AG20443 (cell line): ENCODE measurements around the gene DBNL.

Experiments used
- DNase-seq: peaks from one replicate; pipeline ENCODE4 v3.0.0; 2012; ENCODE audit warnings: low spot score, mixed read lengths

Gene DBNL

DNA sequence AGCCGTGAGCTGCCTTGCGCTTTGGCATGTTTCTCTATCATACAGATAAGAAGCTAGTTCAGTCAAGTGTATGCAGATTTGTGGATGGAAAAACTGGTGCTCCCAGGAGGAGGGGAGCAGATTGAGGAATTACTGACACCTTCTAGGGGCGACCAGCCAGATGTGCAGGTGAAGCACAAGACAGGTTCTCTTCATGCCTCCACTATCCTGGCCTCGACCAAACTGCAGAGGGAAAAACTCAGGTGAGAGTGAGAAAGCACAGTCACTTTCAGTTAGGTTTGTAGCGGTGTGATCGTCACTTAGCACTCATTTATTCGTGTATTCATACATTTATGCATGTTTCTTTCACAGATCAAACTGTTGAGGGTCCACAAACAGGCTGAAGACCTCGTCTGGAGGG lies 600 bp upstream of the DBNL start:
- DNase-seq: no peak

DNA sequence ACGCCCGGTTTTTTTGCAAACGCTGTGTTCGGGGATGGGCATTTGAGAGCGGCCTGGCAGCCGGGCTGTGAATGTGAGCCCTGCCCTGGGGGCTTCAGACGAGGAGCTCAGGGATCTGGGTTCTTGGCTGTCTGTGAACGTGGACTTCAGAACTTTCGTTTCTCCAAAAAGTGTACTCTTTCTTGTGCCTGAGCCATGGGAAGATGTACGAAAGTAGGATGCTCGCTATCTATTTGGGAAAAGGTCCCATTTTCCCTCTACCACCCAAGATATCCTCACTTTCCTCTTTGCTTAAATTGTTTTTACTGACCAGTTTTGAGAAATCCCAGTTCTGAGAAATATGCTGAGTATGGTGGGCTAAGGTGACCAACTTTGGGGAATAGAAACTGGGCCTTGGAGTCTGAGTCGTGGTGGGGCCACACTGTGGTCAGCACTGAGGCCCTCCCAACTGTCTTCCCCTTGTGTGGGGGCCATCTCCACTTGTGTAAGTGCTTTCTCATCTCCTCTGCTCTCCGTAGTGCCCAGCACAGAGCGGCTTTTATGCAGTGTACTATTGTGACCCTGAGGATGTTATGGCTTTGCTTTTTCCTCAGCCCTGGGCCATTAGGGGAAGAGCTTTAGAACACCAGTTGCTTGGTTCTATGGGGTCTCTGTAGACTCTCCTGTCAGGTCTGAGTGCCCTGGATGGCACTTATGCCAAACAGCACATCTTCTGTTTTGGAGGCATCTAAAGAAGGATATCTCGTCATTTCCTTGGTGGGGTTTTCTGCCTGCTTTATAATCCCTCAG lies 918 bp downstream of the DBNL start:
- peak; percentile 61 for DNase-seq

DNA sequence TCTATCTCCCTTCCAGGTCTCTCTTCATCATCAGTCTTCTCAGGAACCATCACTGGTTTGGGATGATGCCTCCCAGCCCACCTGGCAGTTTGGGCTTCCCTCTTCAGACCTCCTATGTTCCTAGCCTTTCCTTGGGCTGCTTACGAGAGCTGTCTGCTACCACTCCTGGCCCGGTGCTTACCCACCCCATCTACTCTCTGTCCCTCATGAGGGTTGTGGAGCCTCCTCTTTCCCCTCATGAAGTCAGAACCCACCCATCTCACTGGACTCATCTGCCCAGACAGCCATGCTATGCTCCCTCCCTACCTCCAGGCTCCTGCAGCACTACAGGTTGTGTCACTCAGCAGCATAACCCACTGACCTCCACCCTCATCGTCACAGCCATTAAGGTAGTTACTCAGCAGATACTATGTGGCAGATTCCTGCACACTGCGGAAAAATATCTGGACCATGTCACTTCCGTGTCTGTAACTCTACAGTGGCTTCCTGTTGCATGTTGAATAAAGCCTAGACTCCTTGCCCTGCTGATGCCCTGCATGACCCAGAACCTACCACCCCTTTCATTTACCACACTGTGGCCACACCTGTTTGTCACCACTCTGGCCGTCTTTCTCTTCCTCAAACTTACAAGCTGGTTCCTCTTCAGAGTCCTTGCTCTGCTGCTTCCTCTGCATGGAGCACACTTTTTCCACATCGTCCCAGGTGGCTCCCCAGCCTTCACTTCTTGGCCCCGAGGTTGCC lies 2.0 kb downstream of the DBNL start:
- no peak for DNase-seq

DNA sequence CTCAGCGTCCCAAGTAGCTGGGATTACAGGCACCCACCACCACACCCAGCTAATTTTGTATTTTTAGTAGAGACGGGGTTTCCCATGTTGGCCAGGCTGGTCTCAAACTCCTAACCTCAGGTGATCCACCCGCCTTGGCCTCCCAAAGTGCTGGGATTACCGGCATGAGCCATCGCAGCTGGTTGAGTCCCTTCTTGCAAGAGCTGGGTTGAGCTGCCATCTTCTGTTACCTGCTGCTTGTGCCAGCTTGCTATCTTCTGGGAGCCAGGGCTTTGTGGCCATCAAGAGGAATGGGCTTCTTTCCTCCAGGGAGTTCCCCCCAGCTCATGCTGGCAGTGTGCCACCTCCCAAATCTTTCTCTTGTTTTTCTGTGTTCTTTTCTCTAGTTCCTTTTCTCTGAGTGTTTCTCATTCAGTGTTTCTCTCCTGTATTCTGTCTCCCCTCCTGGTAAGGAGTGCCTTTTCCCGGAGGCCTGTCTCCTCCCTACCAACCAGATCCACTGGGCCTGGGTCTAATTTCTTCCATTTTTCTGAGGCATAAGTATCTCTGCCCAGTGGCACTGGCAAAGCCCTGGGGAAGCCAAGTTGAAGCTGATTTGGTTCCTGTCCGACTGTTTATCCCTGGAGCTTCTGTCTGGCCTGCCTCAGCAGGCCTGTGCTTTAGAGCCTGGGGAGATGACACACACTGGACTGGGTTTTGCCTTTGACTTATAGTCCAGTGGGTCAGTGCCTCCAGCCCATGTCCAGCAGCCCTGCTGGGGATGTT lies 3.7 kb downstream of the DBNL start:
- no peak for DNase-seq

DNA sequence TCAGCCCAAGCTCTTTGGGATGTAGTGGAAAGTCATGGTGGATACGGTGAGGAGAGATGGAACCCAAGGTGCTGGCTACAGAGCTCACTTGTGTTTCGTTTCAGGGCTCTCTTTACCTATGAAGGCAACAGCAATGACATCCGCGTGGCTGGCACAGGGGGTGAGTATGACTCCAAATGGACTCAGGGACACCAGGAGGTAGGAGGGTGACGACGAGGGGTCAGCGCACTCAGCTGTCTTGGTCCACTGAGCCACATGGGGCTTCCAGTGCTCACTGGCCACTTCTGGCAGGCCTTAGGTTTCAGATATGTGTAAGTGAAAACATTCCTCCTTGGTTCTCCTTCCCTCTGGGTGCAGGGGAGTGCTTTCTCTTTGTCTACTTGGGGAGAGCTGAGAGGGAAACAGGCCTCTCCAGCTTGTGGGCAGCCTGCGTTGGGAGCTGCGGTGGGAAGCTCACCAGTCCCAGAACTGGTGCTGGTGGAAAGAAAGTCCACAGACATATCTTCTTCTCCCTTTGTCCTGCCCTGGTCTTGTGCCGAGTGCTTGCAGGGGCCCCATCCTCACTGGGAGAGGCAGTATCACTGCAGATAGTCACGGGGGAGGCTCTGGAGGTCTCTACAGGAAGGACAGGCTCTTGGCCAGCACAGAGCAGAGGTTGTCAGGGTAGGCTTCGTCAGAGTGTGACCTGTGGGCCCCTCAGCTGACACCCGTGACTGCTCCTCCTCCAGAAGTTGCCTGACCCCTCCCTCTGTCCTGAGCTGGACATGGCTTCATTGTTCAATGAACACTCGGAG lies 5.8 kb downstream of the DBNL start:
- no peak for DNase-seq

DNA sequence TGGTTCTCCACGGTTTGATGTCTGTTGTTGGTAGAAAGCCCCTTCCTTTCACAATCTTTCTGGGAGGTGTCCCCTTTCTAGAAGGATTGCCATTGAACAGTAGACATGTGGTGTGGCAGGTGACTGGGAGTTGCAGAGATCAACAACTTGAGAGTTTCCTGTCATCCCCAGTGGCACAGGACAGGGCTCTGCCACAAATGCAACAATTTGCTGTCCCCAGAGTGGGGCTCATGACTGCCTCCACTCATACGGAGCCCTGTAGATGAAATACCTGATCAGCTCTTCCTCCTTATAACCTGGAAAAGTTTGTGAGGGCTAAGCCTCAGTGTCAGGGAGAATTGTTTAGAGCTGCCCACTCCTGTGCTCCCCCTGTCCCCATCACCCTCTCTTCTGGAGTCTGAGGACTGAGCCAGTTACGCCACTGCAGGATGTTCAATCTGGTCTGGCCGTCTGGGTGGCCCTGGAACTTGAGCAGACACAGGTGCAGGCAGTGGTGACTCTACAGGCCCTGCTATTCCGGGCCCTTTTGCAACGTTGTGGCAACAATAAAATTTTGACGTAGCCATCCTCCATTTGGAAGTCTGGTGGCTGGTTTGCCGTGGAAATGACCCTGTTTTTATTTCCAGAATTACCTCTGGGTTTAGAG lies 6.5 kb downstream of the DBNL start:
- no peak for DNase-seq

DNA sequence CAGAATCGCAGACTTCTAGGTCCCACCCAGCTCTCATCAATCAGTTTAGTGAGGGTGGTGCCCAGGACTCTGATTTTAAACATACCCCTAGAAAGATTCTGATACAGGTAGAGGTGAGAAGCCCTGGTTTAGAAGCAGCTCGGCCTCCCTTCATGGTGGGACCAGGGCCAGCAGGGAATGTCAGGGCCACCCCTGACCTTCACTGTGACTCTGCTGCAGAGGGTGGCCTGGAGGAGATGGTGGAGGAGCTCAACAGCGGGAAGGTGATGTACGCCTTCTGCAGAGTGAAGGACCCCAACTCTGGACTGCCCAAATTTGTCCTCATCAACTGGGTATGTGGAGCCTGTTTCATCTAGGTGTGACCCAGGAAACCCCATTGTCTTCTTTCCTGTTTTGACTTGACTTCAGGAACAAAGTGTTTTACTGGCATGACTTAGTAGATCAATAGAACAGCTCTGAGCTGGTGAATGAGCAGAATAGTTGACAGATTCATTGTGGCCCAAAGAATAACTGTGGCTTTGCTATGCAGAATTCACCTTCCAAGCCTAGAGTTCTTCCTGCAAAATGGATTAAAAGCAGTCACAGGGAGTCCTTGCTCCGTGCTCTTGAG lies 7.2 kb downstream of the DBNL start:
- DNase-seq: no peak

DNA sequence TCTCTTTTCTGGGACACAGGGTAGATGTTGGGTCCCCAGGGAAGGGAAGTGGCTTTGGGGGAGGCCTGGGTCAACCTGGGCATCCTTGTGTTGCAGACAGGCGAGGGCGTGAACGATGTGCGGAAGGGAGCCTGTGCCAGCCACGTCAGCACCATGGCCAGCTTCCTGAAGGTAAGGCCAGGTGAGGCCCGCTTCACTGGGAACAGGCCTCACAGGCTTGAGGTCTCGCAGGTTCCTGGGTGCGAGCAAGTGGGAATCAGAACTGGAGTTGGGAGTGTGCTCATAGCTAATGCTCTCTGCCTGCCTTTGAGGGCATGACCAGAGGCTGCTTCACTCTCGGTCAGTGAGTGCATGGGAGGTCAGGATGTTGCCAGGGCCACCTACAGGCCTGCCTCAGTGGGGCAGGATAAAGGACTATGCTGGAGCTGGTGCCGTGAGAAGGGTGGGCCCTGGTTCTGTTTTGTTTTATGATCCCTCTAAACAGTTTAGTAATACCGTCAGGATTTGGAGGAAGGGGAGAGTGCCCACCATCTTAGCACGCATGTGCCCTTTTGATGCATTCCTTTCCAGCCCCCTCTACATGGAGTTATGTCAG lies 8.4 kb downstream of the DBNL start:
- no peak for DNase-seq

DNA sequence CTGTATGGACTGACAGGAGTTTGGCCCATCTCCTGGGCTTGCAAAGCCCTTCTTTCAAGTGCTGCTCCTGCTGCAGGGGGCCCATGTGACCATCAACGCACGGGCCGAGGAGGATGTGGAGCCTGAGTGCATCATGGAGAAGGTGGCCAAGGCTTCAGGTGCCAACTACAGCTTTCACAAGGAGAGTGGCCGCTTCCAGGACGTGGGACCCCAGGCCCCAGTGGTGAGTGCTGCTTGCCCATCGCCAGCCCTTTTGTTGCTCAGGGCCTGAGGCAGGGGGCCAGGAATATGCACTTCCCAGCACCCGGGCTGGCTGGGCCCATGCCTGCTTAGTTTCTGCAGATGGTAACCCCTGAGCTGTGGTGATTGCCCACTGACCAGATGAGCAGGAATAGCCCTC lies 12.2 kb downstream of the DBNL start:
- no peak for DNase-seq

DNA sequence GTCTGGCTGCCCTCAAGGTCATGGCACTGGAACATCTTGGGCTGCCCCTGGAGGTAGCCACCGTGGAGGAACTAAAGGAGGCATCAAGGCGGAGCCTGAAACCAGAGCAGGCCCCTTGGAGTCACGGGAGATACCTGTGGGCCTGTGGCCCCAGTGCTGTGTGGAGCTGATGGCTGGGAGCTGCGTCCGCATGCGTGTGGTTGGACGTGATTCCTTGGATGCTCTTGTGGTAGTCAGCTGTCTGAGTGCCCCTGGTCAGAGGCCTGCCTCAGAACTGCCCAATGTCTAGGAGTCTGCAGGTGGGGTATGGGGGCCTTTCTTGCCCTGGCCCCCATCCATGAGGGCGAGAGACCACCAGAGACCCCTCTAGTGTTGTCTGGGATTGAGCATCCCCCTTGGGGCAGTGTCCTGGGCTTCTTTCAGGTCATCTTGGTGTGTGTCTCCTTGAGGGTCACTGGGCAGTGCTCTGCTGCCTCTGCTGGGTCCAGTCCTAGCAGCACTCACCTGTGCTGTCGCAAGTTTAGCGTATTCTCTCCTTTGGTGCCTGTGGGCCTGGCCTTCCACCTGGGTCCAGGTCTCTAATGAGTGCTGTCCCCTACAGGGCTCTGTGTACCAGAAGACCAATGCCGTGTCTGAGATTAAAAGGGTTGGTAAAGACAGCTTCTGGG lies 12.8 kb downstream of the DBNL start:
- no peak for DNase-seq

DNA sequence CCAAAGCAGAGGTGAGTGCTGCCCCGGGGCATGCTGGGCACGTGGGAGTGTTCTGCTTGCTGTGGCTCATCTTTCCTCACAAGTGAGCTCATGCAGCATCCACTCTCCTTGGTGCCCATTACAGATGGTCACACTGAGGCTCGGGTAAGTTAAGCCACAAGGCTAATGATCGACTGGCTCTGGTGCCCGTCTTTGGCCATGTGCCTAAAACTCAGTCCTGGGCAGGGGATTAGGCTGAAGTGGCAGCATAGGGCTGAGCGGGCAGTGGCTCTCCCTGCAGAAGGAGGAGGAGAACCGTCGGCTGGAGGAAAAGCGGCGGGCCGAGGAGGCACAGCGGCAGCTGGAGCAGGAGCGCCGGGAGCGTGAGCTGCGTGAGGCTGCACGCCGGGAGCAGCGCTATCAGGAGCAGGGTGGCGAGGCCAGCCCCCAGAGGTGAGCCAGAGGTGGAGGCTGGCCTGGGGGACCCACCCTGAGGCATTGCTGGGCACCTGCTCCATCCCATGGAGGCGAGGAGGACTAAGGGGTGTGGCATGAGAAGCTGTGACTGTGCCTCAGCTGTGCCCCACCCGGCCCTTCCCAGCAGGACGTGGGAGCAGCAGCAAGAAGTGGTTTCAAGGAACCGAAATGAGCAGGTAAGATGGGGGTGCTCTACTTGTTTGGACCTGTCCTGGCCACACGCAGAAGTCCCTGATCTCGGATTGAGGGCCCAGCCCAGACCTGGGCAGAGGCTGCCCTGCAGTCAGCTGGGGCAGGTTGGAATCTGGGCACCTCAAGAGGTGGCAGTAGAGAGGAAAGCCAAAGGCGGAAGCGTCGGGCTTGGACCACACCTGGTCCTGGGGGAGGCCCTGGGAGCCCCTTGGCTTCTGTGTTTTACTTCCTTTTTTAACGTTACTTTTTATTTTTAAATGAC lies 13.6 kb downstream of the DBNL start:
- no peak for DNase-seq

DNA sequence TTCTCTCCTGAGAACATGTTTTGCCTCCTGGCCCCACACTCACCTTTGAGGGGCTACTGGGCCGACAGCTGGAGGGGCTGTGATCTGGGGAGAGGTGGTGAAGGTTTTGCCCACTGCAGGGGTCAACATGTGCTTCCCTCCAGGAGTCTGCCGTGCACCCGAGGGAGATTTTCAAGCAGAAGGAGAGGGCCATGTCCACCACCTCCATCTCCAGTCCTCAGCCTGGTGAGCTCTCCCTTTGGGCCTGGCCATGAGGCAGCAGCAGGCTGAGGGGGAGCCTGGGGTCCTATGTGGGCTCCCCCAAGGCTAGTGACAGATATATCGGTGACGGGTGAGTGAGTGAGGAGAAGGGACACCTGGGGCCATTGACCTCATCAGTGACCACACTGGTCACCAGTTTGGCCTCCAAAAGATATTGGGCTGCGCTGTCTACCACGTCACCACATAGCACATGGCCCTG lies 14.3 kb downstream of the DBNL start:
- no peak for DNase-seq

DNA sequence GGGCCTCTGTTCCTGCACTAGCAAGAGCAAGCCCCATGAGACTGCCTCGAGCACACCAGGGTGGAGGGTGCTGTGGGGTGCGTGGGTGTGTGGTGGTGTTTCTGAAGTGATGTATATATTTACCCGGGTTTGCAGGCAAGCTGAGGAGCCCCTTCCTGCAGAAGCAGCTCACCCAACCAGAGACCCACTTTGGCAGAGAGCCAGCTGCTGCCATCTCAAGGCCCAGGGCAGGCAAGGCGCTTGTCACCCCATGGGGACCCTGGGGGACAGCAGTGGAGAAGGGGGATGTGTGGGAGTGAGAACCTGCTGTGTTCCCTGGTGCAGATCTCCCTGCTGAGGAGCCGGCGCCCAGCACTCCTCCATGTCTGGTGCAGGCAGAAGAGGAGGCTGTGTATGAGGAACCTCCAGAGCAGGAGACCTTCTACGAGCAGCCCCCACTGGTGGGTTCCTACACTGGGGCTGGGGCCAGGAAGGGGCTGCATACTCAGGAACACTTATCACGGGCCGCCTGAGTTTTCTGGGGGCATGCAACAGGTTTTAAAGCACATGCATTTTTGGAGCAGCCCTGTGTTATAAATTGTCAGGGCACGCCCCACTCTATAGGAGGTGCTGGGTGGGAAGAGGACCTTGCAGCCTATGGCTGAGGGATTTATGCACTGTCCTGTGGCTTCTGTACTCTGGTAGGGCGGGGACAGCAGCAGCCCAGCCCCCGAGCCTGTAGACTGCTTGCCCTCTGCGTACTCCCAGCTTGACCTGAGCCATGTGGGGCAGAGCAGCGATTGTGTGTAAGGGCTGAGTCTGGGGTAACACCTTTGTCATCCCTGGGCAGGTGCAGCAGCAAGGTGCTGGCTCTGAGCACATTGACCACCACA lies 15.0 kb downstream of the DBNL start:
- DNase-seq: no peak

DNA sequence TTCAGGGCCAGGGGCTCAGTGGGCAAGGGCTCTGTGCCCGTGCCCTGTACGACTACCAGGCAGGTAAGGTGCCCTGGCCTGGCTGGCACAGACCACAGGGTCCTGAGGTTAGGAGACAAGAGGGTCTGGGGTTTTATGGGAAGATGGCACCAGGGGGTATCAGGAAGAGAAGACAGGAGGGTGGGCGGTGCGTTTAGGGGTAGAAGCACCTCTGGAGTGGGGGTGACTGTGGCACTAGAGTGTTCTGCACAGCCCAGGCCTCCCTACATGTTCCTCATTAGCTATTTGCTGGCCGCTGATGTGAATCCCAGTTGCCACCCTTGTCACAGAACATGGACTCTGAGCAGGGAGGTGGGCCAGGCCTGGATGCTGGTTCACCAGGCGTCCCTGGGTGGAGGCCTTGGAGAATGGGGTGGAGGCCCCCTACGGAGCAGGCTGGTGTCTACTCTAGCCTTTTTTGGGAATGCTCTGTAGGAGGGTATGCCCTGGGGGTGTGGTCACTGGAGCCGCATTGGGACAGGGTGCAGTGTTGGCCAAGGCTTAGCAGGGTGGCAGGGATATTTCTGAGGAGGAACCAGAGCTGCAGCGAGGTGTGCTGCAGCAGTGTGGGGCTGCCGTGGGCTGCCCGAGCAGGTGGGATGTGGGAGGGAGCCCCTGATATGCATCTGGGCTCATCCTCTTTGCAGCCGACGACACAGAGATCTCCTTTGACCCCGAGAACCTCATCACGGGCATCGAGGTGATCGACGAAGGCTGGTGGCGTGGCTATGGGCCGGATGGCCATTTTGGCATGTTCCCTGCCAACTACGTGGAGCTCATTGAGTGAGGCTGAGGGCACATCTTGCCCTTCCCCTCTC lies 15.8 kb downstream of the DBNL start:
- no peak for DNase-seq

DNA sequence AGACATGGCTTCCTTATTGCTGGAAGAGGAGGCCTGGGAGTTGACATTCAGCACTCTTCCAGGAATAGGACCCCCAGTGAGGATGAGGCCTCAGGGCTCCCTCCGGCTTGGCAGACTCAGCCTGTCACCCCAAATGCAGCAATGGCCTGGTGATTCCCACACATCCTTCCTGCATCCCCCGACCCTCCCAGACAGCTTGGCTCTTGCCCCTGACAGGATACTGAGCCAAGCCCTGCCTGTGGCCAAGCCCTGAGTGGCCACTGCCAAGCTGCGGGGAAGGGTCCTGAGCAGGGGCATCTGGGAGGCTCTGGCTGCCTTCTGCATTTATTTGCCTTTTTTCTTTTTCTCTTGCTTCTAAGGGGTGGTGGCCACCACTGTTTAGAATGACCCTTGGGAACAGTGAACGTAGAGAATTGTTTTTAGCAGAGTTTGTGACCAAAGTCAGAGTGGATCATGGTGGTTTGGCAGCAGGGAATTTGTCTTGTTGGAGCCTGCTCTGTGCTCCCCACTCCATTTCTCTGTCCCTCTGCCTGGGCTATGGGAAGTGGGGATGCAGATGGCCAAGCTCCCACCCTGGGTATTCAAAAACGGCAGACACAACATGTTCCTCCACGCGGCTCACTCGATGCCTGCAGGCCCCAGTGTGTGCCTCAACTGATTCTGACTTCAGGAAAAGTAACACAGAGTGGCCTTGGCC lies 16.6 kb downstream of the DBNL start:
- no peak for DNase-seq

DNA sequence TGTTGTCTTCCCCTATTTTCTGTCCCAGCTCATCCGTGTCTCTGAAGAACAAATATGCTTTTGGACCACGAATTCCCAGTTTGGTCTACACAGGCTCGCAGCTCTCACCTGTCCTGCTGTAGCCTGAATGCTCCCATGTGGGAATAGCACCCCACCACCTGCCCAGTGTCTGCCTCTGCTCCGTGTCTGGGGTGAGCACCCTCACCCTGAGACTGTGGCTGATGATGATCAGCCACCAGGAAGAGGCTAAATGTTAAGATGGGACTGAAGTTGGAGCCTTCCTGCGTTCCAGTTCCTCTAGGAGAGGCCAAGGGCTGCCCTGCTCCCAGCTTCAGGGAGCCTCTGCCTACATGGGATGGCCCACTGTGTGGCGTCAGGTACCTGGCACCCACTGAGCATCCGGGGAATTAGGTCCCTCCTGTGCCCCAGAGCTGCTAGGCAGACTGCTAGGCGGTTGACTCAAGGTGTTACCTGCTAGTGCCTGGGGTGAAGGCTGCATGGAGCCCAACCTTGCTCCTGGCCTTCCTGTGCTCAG lies 17.2 kb downstream of the DBNL start:
- DNase-seq: no peak
